CD1c-positive myeloid dendritic cell (primary cell): Measurements from ENCODE around the gene STEEP1.
"Not testable (repeated sequence)": the region's sequence is repeated elsewhere in the genome, so short reads cannot be mapped to it uniquely, and the experiment has no call there.

Experiments used
- DNase-seq: peaks from one replicate; pipeline ENCODE4 v3.0.0-alpha.2; 2016; ENCODE audit errors: extremely low spot score

Gene STEEP1

DNA sequence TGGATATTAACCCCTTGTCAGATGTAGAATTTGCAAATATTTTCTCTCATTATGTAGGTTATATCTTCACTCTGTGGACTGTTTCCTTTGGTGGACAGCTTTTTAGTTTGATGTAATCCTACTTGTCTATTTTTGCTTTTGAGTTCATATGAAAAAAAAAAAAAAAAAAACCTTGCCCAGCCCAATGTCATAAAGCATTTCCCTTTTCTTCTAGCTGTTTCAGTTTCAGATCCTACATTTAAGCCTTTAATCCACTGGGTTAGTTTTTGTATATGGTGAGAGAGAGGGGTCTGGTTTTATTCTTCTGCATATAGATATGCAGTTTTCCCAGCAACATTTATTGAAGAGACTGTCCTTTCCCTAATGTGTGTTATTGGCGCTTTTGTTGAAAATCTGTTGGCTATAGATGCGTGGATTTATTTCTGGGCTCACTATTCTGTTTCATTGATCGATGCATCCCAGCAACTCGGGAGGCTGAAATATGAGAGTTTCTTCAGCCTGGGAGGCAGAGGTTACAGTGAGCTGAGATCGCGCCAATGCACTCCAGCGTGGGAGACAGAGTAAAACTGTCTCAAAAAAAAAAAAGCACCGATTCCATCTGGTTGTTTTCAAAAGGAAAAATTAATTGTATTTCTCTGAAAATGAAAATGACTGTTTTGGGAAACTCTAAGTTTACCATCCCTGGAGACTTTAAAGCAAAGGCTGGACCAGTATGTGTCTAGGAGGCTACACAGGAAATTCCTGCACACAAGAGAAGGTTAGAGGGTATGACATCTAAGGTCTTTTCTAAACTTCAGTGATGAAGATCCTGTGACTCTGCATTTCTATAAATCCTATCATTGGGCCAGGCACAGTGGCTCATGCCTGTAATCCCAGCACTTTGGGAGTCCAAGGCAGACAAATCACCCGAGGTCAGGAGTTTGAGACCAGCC lies 35.6 kb downstream of the STEEP1 start:
- peak; percentile 44 for DNase-seq

GRCh38 chrX:119523664-119524184 lies 41.5 kb downstream of the STEEP1 start:
- DNase-seq: no peak

DNA sequence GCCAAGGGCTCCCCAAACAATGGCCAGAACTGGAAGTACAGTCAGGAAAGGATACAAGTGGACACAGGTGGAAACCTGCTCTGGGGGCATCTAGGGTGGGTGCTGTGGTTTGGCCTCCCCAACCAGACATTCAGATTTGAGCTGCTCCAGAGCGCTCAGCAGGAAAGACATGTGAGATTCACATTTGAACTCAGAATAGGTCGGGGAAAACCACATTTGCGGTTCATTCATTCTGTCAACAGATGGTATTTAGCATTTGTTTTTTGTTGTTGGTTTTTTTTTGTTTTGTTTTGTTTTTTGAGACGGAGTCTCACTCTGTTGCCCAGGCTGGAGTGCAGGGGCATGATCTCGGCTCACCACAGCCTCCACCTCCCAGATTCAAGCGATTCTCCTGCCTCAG lies 44.0 kb downstream of the STEEP1 start:
- no peak for DNase-seq

DNA sequence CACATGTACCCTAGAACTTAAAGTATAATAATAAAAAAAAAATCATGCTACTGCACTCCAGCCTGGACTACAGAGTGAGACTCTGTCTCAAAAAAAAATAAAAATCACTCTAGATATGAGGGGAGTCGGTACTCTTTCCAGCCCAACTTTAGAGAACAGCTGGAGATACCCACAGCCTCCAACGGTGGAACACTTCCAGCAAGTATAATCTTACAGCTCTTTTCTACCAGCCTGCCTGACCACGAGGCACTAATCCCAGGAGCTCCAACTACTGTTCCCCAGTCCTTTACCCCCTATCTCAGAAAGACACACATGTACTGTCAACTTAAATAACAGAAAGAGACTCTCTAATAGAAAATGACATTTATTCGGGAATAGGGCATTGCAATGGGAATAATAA lies 46.8 kb downstream of the STEEP1 start:
- no peak for DNase-seq

- peak; percentile 73 for DNase-seq
Measured at GRCh38 chrX:119516157-119516702, 49.0 kb downstream of the STEEP1 start.

DNA sequence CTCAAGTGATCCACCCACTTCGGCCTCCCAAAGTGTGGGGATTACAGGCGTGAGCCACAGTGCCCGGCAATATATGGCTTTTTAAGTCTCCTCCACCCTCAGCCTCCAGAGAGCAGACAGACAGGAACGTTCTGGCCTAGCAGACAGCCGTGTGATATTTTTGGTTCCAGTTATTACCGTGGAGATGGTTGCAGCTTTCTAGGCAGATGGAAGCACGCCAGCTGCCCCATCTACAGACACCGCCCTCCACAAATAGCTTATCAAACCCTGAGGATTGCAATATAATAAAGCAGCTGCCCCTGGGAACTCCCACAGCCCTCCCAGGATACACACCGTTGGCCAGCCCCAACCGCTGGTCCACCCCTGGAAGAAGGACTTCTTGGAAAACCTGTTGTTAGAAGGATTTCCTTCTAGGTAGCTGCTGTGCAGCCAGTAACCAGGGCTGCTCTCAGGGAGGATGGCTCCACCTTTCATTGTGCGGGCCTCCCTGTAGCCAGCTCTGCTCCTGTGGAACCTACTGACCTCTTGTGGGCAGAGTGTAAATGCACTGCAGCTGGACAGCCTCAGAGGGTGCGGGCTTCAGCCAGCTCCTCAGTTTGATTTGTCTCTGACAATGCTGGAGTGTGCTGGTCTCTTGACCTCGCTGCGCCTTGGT lies 52.9 kb downstream of the STEEP1 start:
- peak; percentile 58 for DNase-seq

DNA sequence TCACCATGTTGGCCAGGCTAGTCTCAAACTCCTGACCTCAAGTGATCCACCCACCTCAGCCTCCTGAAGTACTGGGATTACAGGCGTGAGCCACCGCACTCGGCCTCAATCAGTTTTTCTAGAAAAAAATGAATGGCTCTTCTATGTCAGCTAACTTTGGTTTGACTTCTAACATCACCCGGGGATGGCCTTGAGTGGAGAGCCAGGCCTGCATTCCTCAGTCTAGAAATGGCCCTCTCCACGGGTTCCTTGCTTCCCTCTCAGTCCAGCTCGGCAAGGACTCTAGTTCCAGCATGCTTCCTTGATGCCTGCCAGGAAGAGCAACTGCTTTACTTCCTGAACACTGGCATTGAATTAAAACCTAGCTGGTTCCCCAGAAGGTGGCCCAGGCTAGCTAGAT lies 58.0 kb downstream of the STEEP1 start:
- no peak for DNase-seq

DNA sequence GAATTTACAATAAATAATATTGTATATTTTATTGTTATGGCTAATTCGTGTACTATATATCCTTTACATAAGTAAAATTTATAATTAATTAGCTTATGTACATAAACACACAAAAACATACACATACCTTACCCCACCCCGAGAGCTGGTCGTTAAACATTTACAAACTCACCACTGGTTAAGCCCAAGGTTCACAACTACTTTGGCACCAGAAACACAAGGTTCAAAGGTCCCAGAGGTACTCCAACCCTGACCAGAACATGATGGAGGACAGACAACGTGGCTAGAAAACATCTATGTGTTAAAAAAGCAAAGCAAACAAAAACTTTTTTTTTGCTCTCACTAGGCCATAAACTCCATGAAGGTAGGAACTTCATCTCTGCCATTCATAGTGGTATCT lies 59.3 kb downstream of the STEEP1 start:
- no peak for DNase-seq

GRCh38 chrX:119505145-119505544 lies 60.1 kb downstream of the STEEP1 start:
- DNase-seq: not testable (repeated sequence)

DNA sequence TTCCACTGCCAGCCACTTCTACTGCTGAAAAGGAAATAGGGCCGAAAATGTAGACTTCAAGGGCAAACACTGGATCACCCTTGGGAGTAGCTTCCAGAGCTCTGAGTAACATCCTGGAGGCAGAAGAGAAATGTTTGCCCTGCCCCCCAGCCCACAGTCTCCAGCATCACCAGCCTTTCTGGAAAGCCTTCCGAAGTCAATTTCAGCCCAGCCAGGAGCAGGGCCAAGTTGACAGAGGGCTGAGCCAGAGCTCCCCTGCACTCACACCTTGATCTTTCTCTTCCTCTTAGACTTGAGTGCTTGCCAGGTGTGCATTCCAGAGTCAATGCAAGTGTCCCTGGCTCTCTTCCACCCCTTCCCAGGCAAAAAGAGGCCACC lies 61.7 kb downstream of the STEEP1 start:
- DNase-seq: no peak

DNA sequence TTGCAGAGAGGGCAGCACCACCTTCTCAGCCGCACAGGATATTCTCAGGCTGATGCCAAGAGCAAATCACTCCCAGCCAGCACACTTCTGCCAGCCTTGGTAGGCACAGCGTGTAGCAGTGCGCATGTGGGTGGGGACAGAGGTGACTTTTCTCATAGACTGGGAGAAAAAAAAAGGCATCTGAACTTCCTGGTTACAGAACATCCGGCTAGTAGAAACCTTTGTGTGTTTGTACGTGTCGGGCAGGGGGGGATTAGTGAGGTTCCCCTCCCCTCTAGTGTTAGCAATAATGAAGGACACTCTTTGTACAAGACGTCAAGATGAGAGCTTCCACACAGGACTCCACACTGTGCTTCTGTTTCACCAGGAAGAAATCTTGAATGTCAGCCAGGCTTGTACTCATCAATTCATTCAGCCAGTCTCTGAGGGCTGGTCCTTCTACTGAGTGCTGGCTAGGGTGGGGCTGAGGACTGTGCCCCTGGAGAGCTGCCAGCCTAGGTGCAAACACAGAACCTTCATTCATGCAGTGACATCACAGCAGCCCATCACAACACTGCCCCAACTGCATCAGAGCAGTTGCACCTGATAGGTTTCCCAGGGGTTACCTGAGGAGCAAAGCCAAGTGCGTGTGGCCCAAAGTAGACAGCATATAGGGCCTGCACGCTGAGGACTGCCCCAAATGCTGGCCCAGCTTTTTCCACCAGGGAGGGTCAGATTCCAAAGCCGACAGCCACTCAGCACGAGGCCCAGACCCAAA lies 62.3 kb downstream of the STEEP1 start:
- DNase-seq: peak; percentile 12

- no peak for DNase-seq
Measured at GRCh38 chrX:119501511-119502148, 63.6 kb downstream of the STEEP1 start.

- DNase-seq: no peak
Measured at GRCh38 chrX:119500061-119500800, 65.0 kb downstream of the STEEP1 start.

- DNase-seq: peak; percentile 12
Measured at GRCh38 chrX:119497185-119497584, 68.0 kb downstream of the STEEP1 start.

GRCh38 chrX:119495734-119496726 lies 69.2 kb downstream of the STEEP1 start:
- no peak for DNase-seq

GRCh38 chrX:119493851-119494495 lies 71.2 kb downstream of the STEEP1 start:
- not testable (repeated sequence) for DNase-seq

DNA sequence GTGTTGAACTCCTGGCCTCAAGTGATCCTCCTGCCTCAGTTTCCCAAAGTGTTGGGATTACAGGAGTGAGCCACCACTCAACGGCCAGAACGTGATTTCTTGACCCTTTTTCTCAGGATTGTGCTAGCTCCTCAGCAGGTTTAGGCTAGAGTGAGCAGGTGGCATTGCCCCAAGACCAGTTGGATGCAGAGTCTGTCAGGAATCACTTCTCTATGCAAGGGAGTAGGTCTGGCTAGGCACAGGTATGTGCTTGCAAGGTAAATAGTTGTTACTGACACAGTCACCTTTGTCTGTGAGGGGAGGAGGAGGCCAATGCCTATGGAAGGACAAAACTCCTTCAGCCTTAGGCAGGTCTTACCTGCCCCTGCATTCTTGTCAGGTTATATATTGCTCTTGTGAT lies 72.7 kb downstream of the STEEP1 start:
- no peak for DNase-seq

- no peak for DNase-seq
Measured at GRCh38 chrX:119489212-119490074, 75.8 kb downstream of the STEEP1 start.
